ENCODE measurements around the gene C1orf116. TPM values are rescaled to one million over a fixed set of nuclear protein-coding genes. Genes with fewer than 3 reads are reported as not detected.

The C1orf116 gene
- total RNA-seq, 4 donors from 2014 or later, result 0.13 to 0.16 TPM; not detected in 2

DNA sequence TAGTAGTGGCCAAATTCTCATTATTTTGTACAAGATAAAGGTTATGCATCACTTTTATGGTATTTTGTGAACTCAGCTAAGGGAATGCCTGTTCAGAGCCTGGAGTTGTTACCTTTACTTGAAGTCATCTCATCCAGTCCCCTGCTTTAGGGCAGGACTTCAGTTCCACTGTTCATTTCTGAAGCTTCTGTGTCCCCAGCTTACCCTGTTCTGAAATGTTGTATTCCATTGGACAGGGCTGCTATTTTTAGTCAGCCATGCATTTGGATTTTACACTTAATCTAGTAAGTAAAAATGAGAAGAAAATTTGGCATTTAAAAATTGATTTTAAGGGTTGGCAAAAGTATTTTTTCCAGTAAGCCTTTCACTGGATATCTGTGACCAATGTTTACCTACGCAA, 44.5 kb upstream of the C1orf116 start:
- no peak for DNase-seq (ENCODE audit: low spot score)
- TF ChIP-seq, protein P1, sequence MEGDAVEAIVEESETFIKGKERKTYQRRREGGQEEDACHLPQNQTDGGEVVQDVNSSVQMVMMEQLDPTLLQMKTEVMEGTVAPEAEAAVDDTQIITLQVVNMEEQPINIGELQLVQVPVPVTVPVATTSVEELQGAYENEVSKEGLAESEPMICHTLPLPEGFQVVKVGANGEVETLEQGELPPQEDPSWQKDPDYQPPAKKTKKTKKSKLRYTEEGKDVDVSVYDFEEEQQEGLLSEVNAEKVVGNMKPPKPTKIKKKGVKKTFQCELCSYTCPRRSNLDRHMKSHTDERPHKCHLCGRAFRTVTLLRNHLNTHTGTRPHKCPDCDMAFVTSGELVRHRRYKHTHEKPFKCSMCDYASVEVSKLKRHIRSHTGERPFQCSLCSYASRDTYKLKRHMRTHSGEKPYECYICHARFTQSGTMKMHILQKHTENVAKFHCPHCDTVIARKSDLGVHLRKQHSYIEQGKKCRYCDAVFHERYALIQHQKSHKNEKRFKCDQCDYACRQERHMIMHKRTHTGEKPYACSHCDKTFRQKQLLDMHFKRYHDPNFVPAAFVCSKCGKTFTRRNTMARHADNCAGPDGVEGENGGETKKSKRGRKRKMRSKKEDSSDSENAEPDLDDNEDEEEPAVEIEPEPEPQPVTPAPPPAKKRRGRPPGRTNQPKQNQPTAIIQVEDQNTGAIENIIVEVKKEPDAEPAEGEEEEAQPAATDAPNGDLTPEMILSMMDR (IDR thresholded peaks at IDR 0.05), result no peak
- no peak for ATAC-seq (ENCODE audit: low FRiP score)

DNA sequence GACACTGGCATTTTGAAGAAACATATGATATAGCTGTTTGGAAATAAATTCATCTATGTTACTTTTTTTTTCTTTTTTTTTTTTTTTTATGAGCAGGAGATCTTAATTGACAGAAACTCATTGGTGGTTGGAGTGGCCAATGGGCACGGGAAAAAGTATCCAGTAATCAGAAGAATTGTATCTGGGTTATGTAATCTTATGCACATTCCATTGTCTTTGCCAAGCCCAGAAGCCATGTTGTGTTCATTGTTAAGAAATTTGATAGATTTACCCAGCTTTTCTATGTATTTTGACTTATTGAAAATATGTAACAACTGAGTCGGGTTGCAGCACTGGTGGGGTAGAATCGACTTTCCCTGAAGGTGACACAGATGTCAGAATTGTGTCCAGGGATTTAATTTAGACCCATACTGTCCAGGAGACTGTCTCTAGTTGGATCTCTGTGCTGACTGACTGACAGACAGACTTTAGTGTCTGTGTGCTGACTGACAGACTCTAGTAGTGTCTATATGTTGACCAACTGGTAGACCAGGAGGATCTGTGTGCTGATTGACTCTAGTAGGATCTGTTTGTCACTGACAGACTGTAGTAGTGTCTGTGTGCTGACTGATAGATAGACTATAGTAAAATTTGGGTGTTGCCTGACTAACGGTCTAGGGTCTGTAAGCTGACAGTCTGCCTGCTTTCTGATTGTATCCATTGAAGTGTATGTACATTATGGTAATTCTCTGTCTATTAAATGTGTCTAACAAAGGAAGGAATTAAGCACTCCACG, 43.8 kb upstream of the C1orf116 start:
- DNase-seq (ENCODE audit: low spot score) (no peak), ATAC-seq (ENCODE audit: low FRiP score) (no peak)
- TF ChIP-seq, protein P1 (IDR thresholded peaks at IDR 0.05), result no peak

GRCh38 chr1:207073906-207074820, 41.6 kb upstream of the C1orf116 start:
- ATAC-seq (ENCODE audit: low FRiP score) (no peak), DNase-seq (ENCODE audit: low spot score) (no peak)
- TF ChIP-seq, protein P1 (IDR thresholded peaks at IDR 0.05), result no peak

DNA sequence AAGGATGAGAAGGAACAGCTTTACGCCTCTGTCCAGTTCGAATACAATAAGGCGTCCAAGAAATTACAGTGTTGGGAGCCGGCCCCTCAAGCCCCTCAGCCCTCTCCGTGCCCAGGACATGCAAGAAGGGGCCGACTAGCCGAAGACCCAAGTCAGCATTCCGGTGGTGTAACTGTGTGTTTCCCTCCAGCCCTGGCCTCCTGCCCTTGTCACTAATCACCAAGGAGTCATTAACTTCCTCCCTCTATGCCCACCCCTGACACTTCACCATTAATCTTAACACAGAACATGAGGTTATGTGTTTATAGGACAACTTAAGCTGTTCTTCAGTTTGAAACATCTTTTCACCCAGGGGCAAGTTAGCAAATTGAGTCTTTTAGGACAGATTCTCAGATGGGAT, 39.7 kb upstream of the C1orf116 start:
- TF ChIP-seq, protein P1 (IDR thresholded peaks at IDR 0.05), result no peak
- ATAC-seq (ENCODE audit: low FRiP score) (no peak), DNase-seq (ENCODE audit: low spot score) (no peak)

DNA sequence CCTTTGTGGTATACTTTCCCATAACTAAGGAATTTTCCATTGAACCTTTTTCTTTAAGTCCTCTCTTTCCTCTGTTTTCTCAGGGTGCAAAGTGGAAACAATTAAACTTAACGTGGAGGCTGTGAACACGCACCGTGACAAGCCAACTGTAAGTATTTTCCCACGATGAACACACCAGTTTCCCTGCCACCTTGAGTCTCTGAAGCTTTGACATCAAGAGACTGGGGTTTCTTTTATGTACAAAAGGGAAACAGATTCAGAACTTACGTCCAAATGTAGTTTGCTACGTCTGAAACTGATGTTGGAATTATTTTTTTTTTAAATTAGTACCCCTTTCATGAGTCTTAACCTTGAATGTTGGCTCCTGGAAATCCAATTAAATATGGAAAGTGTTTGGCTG, 38.9 kb upstream of the C1orf116 start:
- DNase-seq (ENCODE audit: low spot score) (no peak), ATAC-seq (ENCODE audit: low FRiP score) (no peak)
- TF ChIP-seq, protein P1 (IDR thresholded peaks at IDR 0.05), result no peak

- TF ChIP-seq, protein P1 (IDR thresholded peaks at IDR 0.05), result no peak
- DNase-seq (ENCODE audit: low spot score), result no peak
- no peak for ATAC-seq (ENCODE audit: low FRiP score)
These were observed 38.3 kb upstream of the C1orf116 start for GRCh38 chr1:207070811-207071210.

Data from omental fat pad (tissue), 4 donors.